Lung microvascular endothelial cell (primary cell): ENCODE measurements around the gene LNP1. TPM values are rescaled to one million over a fixed set of nuclear protein-coding genes. Genes with fewer than 3 reads are reported as not detected.
A peak's percentile ranks its signal among the peaks of the same experiment; 100 is the strongest.
"Not testable (repeated sequence)": the region's sequence is repeated elsewhere in the genome, so short reads cannot be mapped to it uniquely, and the experiment has no call there.

ENCODE experiments used
- DNase-seq, 2 donors: peaks; one replicate each; pipeline versions ENCODE4 v3.0.0 to v3.0.0-alpha.2; 2010; ENCODE audit warnings: low read depth in 2 of 2
- total RNA-seq: library from RNA; depleted of rRNA; stranded (reverse); fragments of >200 nt; gene quantifications from 2 replicates; pipeline ENCODE4 v1.2.1, GENCODE V29; 2014

LNP1 gene
- total RNA-seq, 1 donor from 2014 or later = 0.60 TPM

DNA sequence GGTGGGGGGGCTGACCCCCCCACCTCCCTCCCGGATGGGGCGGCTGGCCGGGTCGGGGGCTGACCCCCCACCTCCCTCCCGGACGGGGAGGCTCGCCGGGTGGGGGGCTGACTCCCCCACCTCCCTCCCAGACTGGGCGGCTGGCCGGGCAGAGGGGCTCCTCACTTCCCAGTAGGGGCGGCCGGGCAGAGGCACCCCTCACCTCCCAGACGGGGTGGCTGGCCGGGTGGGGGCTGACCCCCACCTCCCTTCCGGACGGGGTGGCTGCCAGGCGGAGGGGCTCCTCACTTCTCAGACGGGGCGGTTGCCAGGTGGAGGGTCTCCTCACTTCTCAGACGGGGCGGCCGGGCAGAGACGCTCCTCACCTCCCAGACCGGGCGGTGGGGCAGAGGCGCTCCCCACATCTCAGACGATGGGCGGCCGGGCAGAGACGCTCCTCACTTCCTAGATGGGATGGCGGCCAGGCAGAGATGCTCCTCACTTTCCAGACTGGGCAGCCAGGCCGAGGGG lies 76.6 kb downstream of the LNP1 start:
- DNase-seq = not testable (repeated sequence)

DNA sequence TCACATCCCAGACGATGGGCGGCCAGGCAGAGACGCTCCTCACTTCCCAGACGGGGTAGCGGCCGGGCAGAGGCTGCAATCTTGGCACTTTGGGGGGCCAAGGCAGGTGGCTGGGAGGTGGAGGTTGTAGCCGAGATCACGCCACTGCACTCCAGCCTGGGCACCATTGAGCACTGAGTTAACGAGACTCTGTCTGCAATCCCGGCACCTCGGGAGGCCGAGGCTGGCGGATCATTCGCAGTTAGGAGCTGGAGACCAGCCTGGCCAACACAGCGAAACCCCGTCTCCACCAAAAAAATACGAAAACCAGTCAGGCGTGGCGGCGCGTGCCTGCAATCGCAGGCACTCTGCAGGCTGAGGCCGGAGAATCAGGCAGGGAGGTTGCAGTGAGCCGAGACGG lies 77.2 kb downstream of the LNP1 start:
- not testable (repeated sequence) for DNase-seq

DNA sequence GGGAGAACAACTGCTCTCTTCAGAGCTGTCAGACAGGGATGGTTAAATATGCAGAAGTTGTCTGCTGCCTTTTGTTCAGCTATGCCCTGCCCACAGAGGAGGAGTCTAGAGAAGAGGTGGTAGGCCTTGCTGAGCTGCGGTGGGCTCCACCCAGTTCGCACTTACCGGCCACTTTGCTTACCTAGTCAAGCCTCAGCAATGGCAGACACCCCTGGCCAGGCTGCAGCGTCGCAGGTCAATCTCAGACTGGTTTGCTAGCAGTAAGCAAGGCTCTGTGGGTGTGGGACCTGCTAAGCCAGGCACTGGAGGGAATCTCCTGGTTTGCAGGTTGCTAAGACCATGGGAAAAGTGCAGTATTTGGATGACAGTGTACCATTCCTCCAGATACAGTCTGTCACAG lies 78.7 kb downstream of the LNP1 start:
- no peak for DNase-seq

DNA sequence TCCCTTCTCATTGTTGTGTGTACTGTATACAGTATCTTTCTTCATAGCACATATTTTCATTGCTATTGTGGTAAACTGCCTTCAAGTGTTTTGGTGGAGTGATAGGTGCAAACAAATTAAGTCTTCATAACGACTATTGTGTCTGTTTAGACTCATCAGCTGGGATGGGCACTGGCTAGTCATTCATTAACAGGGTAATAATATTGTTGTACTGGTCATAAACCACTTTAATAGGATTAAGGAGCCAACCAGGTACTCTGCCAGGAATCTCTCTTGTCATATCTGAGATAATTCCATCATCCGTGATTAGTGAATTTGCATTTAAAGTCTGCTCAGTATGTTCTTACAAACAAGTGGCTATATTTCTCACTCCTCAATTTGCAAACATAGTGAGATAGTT lies 80.8 kb downstream of the LNP1 start:
- DNase-seq = no peak

DNA sequence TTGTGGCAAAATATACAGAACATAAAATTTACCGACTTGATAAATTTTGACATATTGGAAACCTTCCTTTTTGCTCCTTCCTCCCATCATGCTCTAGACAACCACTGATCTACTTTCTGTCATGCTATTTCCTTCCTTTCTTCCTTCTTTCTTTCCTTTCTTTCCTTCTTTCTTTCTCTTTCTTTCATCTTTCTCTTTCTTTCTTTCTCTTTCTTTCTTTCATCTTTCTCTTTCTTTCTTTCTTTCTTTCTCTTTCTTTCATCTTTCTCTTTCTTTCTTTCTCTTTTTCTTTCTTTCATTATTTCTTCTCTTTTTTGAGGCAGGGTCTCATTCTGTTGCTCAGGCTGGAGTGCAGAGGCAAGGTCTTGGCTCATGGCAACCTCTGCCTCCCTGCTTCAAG lies 82.2 kb downstream of the LNP1 start:
- DNase-seq = no peak

DNA sequence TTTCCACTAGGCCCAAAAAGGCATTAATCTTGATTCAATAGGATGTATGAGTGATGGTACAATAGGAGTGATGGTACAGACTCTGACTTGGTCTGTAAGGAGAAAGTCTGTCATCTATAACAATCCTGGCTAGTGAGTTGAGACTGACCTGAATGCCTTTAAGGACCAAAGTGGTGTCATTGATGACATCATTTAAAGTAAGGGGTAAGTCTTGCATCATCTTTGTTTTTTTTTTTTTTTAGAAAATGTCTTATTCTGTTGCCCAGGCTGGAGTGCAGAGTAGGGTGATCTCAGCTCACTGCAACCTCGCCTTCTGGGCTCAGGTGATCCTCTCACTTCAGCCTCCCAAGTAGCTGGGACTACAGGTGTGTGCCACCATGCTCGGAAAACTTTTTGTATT lies 85.5 kb downstream of the LNP1 start:
- no peak for DNase-seq

DNA sequence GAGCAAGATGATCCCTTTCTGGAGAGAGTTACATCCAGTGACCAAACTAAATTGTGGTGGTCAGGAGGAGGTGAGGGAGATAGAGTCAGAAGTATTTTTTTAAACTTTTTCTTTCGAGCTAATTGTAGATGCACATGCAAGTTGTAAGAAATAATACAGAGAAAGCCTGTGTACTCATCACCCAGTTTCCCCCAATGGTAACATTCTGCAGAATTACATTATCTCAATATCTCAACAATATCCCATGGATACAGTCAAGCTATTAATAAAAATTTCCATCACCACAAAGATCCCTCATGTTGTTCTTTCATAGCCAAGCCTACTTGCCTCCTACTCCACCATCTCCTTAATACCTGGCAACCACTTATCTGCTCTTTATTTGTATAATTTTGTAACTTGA lies 87.8 kb downstream of the LNP1 start:
- DNase-seq = no peak

DNA sequence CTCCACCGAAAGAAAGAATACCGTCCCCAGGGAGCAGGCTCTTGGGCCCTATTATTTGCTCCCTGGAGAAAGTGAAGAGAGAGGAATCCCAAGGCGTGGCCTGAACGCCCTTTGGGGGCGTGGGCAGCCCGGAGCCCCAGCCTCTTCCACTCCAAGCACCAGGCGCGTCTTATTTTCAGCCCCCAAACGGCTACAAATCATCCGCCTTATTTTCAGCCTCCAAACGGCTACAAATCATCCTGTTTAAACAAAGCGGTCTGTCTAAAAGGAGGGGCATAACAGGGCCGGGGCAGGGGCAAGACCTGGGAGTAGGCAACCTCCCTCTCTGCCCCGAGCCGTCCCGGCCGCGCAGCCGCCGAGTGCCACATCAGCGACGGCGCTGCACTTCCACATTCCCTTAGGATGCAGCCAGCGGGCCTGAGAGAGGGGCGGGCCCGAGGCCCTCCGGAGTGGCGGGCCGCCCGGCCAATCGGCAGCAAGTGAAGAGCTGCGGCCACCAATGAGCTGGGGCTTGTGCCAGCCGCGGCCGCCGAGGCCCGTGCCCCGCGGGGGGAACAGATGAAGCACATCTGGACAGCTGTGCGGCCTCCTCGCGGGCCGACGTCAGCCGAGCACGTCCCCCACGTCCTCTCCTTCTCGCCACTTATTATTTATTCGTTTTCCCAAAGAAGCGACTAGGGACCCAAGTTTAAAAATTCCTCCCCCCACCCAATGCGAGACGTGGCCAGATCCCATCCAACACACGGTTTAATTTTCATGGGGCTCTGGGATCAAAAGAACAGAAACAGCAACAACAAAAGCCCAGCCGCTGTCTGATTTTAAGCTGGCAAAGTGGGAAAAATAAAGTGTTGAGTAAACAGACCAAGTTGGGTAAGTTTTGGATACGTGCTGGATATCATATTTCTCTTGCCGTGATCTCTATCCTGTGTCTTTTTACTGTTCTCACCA lies 91.0 kb downstream of the LNP1 start, which contains the start of gene TMEM45A:
Gene TMEM45A, plus strand, starts transcription at position 561 of the 948 bp plus-strand sequence. CDS start 62,593 bp downstream, outside the sequence.
- DNase-seq = peak; percentile 95 to 96

DNA sequence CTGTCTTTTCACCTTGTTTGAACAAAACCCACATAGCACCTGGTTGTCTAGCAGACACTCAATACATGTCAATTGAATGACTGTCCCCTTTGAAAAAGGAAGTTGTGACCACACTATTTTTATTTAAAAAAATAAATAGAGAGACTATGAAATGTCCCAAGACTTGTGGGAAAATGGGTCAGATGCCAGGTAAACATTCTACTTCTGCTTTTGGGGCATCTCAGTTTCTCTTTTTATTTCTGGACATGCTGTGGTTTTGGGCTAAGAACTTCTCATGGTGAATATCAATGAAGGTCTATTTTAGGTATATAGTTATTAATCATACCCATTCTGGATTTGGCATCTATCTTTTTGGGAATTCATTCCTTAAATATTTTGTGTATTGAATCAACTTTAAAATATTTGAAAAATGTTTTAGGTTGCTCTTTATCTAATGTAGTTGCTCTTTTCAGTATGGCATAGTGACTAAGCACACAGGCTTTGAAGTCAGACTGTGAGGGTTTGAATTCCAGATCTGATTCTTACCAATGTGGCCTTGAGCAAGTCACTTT lies 95.4 kb downstream of the LNP1 start:
- DNase-seq = peak; percentile 7 to 20

DNA sequence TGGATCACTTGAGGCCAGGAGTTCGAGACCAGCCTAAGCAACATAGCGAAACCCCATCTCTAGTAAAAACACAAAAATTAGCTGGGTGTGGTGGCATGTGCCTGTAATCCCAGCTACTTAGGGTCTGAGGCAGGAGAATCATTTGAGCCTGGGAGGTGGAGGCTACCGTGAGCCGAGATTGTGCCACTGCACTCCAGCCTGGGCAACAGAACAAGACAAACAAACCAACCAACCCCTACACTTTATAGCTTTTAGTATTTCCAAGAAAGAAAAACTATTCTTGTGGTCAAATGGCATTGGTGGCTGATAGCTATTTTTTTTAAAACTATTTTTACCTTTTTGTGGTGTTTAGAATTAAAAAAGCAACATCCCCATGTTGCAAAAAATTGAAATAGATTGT lies 98.3 kb downstream of the LNP1 start:
- DNase-seq = no peak

DNA sequence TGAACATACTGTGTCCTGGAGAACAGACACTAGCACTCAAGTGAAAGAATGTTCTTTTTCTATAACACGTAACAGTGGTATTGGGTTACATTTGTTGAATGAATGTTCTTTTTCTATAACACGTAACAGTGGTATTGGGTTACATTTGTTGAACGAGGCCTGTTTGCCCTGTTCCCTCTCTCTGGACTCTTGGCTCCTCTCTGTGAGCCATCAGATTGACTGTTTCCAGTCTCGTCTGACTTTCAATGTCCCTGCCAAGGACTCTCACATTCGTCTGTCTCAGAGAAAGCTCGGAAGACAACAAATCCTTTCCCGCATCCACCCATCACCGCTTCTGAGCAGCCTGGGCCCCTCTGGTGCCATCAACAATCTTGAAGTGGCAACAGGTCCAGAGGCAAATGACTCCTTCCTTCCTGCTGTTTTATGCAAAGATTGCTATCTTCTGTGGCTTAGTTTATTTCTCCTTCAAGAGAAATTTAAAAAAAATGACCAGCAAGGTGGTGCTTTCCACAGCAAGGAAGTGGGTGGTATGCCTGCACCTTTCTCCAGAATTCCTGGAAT lies 99.1 kb downstream of the LNP1 start:
- no peak for DNase-seq

DNA sequence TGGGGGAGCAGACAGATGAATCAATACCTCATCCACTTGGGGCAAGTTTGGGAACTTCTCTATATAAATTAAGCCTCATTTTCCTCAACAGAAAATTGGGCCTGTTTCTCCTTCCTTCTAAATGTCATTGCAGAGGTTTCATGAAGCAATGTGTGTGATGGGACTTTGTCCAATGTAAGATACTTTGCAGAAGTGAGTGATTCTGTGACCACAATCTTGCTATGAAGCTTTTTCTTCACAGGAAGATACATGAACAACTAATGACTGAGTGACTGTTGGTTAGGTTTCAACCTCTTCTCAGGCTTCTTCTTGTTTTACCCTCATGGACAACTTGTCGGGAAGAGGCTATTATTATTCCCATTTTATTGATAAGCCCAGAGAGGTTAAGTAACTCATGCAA lies 102.1 kb downstream of the LNP1 start:
- DNase-seq = no peak

Other genes starting within 250 kb of the LNP1 start
- 25.1 and 26.8 TPM in 2 replicates for gene TBC1D23, start 140.5 kb upstream of the LNP1 start, total RNA-seq
- gene NIT2, start 66.8 kb upstream of the LNP1 start, total RNA-seq = 3.4 and 6.8 TPM in 2 replicates
- 21.6 and 21.8 TPM in 2 replicates for gene TOMM70, start 450 bp upstream of the LNP1 start, total RNA-seq
- 10.7 and 18.1 TPM in 2 replicates for gene TMEM45A, start 91.1 kb downstream of the LNP1 start, total RNA-seq
- gene ADGRG7, start 208.1 kb downstream of the LNP1 start, total RNA-seq = not detected in 2 replicates